IMR-90 (cell line): ENCODE measurements around the gene ANXA2. TPM values are rescaled to one million over a fixed set of nuclear protein-coding genes. Genes with fewer than 3 reads are reported as not detected.
"Not testable (repeated sequence)": the region's sequence is repeated elsewhere in the genome, so short reads cannot be mapped to it uniquely, and the experiment has no call there.

Experiments
- ATAC-seq: fragments of 200-7000 bp; cut with Tn5 transposase; 2 replicates; pipeline ENCODE4 v1.9.1; 2020; ENCODE audit warnings: low read depth, mild to moderate bottlenecking, moderate library complexity
- BruUV-seq: library from RNA; stranded (reverse); fragments of 400-500 nt; replicated peaks from 2 replicates; lab custom pipeline; 2021; lab: Mats Ljungman, UMichigan
- CTCF ChIA-PET: fragments of 300-600 bp; formaldehyde crosslinking; extraction: SDS; loops from one replicate; lab custom pipeline; 2021; ENCODE audit warnings: antibody characterized with exemption; lab: Yijun Ruan, JAX
- POLR2A ChIA-PET: fragments of 300-600 bp; sonication (Branson Sonifier 250); formaldehyde crosslinking; loops from one replicate; lab custom pipeline; 2022; ENCODE audit warnings: antibody characterized with exemption; ENCODE audit not compliant: unreplicated experiment; lab: Charles Lee
- DNase-seq: peaks from one replicate; pipeline ENCODE4 v3.0.0; 2013
- H2AFZ ChIP-seq: replicated peaks from 2 replicates; pipeline ENCODE3; 2013; ENCODE audit warnings: low read length, mild to moderate bottlenecking; ENCODE audit not compliant: poor library complexity
- H2AK5ac ChIP-seq: 2 replicates; pipeline ENCODE4 v1.6.1; 2013; ENCODE audit warnings: low read depth, low read length, inconsistent platforms
- H2AK9ac ChIP-seq: replicated peaks from 2 replicates; pipeline ENCODE3; 2013; ENCODE audit warnings: mild to moderate bottlenecking, low read depth, low read length, moderate library complexity; ENCODE audit not compliant: poor library complexity
- H2BK120ac ChIP-seq: 2 replicates; pipeline ENCODE4 v1.6.1; 2013; ENCODE audit warnings: low read depth, low read length, inconsistent platforms
- H2BK15ac ChIP-seq: 3 replicates; pipeline ENCODE4 v1.6.1; 2013; ENCODE audit warnings: low read depth, low read length, inconsistent platforms
- H2BK20ac ChIP-seq: 2 replicates; pipeline ENCODE4 v1.6.1; 2013; ENCODE audit warnings: low read depth, mild to moderate bottlenecking, inconsistent platforms, low read length, moderate library complexity
- H2BK5ac ChIP-seq: 2 replicates; pipeline ENCODE4 v1.6.1; 2013; ENCODE audit warnings: mild to moderate bottlenecking, low read depth, low read length, inconsistent platforms; ENCODE audit not compliant: poor library complexity, severe bottlenecking
- H3K14ac ChIP-seq: replicated peaks from 2 replicates; pipeline ENCODE4 v1.6.1; 2013; ENCODE audit warnings: low read depth, low read length, inconsistent platforms
- H3K18ac ChIP-seq: 2 replicates; pipeline ENCODE4 v1.6.1; 2013; ENCODE audit warnings: low read depth, low read length, control low read depth
- H3K23ac ChIP-seq: 2 replicates; pipeline ENCODE4 v1.6.1; 2013; ENCODE audit warnings: low read depth, low read length, inconsistent platforms
- H3K27ac ChIP-seq: 2 replicates; pipeline ENCODE4 v1.5.1; 2013; ENCODE audit warnings: mild to moderate bottlenecking, control low read depth, low read length; ENCODE audit not compliant: insufficient read depth
- H3K27me3 ChIP-seq: 2 replicates; pipeline ENCODE4 v1.6.1; 2013; ENCODE audit warnings: low read length; ENCODE audit not compliant: control insufficient read depth, insufficient read depth
- H3K36me3 ChIP-seq: 2 replicates; pipeline ENCODE4 v1.6.1; 2013; ENCODE audit warnings: low read length, mixed read lengths; ENCODE audit not compliant: control insufficient read depth, insufficient read depth
- H3K4ac ChIP-seq: 2 replicates; pipeline ENCODE4 v1.6.1; 2013; ENCODE audit warnings: low read depth, low read length, inconsistent platforms
- H3K4me1 ChIP-seq: 2 replicates; pipeline ENCODE4 v1.6.1; 2013; ENCODE audit warnings: low read length, mixed read lengths; ENCODE audit not compliant: control insufficient read depth, insufficient read depth
- H3K4me2 ChIP-seq: 2 replicates; pipeline ENCODE4 v1.6.1; 2013; ENCODE audit warnings: low read depth, mild to moderate bottlenecking, control low read depth, low read length, moderate library complexity
- H3K4me3 ChIP-seq: 2 replicates; pipeline ENCODE4 v1.5.1; 2013; ENCODE audit warnings: low read depth, mild to moderate bottlenecking, control low read depth, low read length, moderate library complexity; ENCODE audit not compliant: insufficient read depth
- H3K56ac ChIP-seq: 2 replicates; pipeline ENCODE4 v1.6.1; 2013; ENCODE audit warnings: low read length, inconsistent platforms; ENCODE audit not compliant: insufficient read depth; ENCODE audit errors: extremely low read depth
- H3K79me1 ChIP-seq, 2 experiments: 2 replicates each; pipeline ENCODE4 v1.6.1; 2013; ENCODE audit warnings: low read length in 2 of 2, inconsistent platforms in 1 of 2, low read depth in 1 of 2
- H3K9ac ChIP-seq: 2 replicates; pipeline ENCODE4 v1.6.1; 2013; ENCODE audit warnings: low read depth, low read length, control low read depth
- H3K9me1 ChIP-seq: 2 replicates; pipeline ENCODE4 v1.6.1; 2013; ENCODE audit warnings: low read length, inconsistent platforms; ENCODE audit not compliant: insufficient read depth
- H3K9me3 ChIP-seq: 2 replicates; pipeline ENCODE4 v1.6.1; 2013; ENCODE audit warnings: low read length; ENCODE audit not compliant: control insufficient read depth, insufficient read depth
- H4K20me1 ChIP-seq: 2 replicates; pipeline ENCODE4 v1.6.1; 2013; ENCODE audit warnings: low read length, inconsistent platforms; ENCODE audit not compliant: insufficient read depth
- H4K5ac ChIP-seq: 2 replicates; pipeline ENCODE4 v1.6.1; 2013; ENCODE audit warnings: mild to moderate bottlenecking, low read depth, low read length, control low read depth
- H4K8ac ChIP-seq, 2 experiments: 2 replicates each; pipeline ENCODE4 v1.6.1; 2013; ENCODE audit warnings: low read depth in 2 of 2, low read length in 2 of 2, control low read depth in 1 of 2, inconsistent platforms in 1 of 2
- H4K91ac ChIP-seq: 2 replicates; pipeline ENCODE4 v1.6.1; 2013; ENCODE audit warnings: low read depth, low read length, inconsistent platforms; ENCODE audit not compliant: insufficient read depth
- WGBS, 2 experiments: methylation state at CpG; one replicate each; pipeline versions ENCODE4 v1.1.5 to v1.1.7; 2013; ENCODE audit warnings: missing lambda C conversion rate in 2 of 2; ENCODE audit not compliant: insufficient read length in 1 of 2; ENCODE audit errors: extremely low coverage in 2 of 2; 5-methylcytosine and 5-hydroxymethylcytosine counted together
- dilution Hi-C: fragments of 300-500 bp; cut with HindIII; formaldehyde crosslinking; loops from one replicate; pipeline ENCODE4 v1.14.3; 2018; ENCODE audit warnings: low sequenced_read_pairs; ENCODE audit not compliant: unreplicated experiment
- in situ Hi-C: fragments of 300-500 bp; cut with MboI; formaldehyde crosslinking; loops from 3 replicates; pipeline ENCODE4 v1.14.3; 2019; ENCODE audit warnings: low sequenced_read_pairs, inconsistent platforms, mixed read lengths
- intact Hi-C: fragments of 100-400 bp; cut with micrococcal nuclease; formaldehyde crosslinking; loops from 2 replicates; pipeline ENCODE4 v1.10.0; 2022
- polyA plus RNA-seq, 3 experiments: library from polyadenylated mRNA; depleted of rRNA; stranded (reverse); fragments of >200 nt; gene quantifications; 2 replicates each; pipeline ENCODE4 v1.2.3, GENCODE V29; 2012; ENCODE audit warnings: low replicate concordance in 1 of 3
- total RNA-seq: library from RNA; depleted of rRNA; stranded (reverse); fragments of >200 nt; gene quantifications from 2 replicates; pipeline ENCODE4 v1.2.3, GENCODE V29; 2012

ANXA2 gene
- total and polyA plus RNA-seq, 2 of the 4 experiments (the other 2 are of a cell fraction), result 7,454 to 8,412 TPM

- in situ Hi-C loops, H3K14ac ChIP-seq, ATAC-seq, H2BK20ac ChIP-seq, H2AK5ac ChIP-seq, H4K8ac ChIP-seq, H2AK9ac ChIP-seq, H4K20me1 ChIP-seq, H3K23ac ChIP-seq, H2BK120ac ChIP-seq, H3K27ac ChIP-seq, BruUV-seq, H3K27me3 ChIP-seq, H2AFZ ChIP-seq, POLR2A ChIA-PET, H3K9me3 ChIP-seq, H3K18ac ChIP-seq, dilution Hi-C loops, H4K91ac ChIP-seq, CTCF ChIA-PET, H4K5ac ChIP-seq, H3K36me3 ChIP-seq, H3K4ac ChIP-seq, H3K4me3 ChIP-seq, H3K9ac ChIP-seq, DNase-seq, H2BK5ac ChIP-seq, H3K4me2 ChIP-seq, intact Hi-C loops, H3K56ac ChIP-seq, H2BK15ac ChIP-seq: not testable (repeated sequence)
- 94% methylated on average over 3 of the region's 9 CpGs; no CpG with 5 or more reads in 1 of the 2 experiments for WGBS, 2 experiments
- H3K9me1 ChIP-seq, result peaks cover 14% of the 10 kb centered on the region
- H3K4me1 ChIP-seq, result peaks cover 16% of the 10 kb centered on the region
- peaks cover 0 to 15% of the 10 kb centered on the region in 2 experiments; a peak in 2 of 4 replicates for H3K79me1 ChIP-seq
These were observed 12.6 kb upstream of the ANXA2 start for GRCh38 chr15:60410350-60410749.
